HEK293T (cell line): ENCODE data around the gene MAMDC2.

Experiments
- ARNT ChIP-seq: fragments of 450-650 bp; IDR thresholded peaks from 2 replicates; pipeline ENCODE4 v1.6.1; 2017; ENCODE audit warnings: mild to moderate bottlenecking
- BHLHE40 ChIP-seq: fragments of 450-650 bp; IDR thresholded peaks from 2 replicates; pipeline ENCODE4 v1.6.1; 2016; ENCODE audit warnings: mild to moderate bottlenecking, moderate library complexity, borderline replicate concordance
- ELF4 ChIP-seq: fragments of 450-650 bp; IDR thresholded peaks from 2 replicates; pipeline ENCODE4 v1.6.1; 2017; ENCODE audit warnings: antibody characterized with exemption
- FOXA1 ChIP-seq: fragments of 450-650 bp; IDR thresholded peaks from 2 replicates; pipeline ENCODE4 v1.6.1; 2016; ENCODE audit warnings: mild to moderate bottlenecking
- FOXK2 ChIP-seq: fragments of 450-650 bp; IDR thresholded peaks from 2 replicates; pipeline ENCODE4 v1.6.1; 2016; ENCODE audit warnings: mild to moderate bottlenecking
- FOXM1 ChIP-seq: fragments of 450-650 bp; IDR thresholded peaks from 2 replicates; pipeline ENCODE4 v1.6.1; 2017; ENCODE audit warnings: mild to moderate bottlenecking, borderline replicate concordance
- SUZ12 ChIP-seq: fragments of 450-650 bp; IDR thresholded peaks from 2 replicates; pipeline ENCODE4 v1.6.1; 2016; ENCODE audit warnings: mild to moderate bottlenecking
- ZNF384 ChIP-seq: fragments of 450-650 bp; IDR thresholded peaks from 2 replicates; pipeline ENCODE4 v1.6.1; 2016

- TF ChIP-seq ARNT: no peak
- TF ChIP-seq ELF4: no peak
- no peak for TF ChIP-seq ZNF384
- TF ChIP-seq FOXM1: no peak
- no peak for TF ChIP-seq BHLHE40
- no peak for TF ChIP-seq SUZ12
- no peak for TF ChIP-seq FOXK2
- TF ChIP-seq FOXA1: no peak
Measured at GRCh38 chr9:70259512-70259802, 215.8 kb downstream of the MAMDC2 start.
